ENCODE data around the gene LAPTM4A. TPM values are rescaled to one million over a fixed set of nuclear protein-coding genes. Genes with fewer than 3 reads are reported as not detected.

Gene LAPTM4A
- total RNA-seq, 1 donor from 2014 or later: 246 TPM

- DNase-seq (no peak), ATAC-seq (no peak)
- intact Hi-C loops (cut with micrococcal nuclease): no loop called here
These were observed 50.0 kb downstream of the LAPTM4A start for GRCh38 chr2:20001361-20001863.

- intact Hi-C loops (cut with micrococcal nuclease): no loop called here
- DNase-seq (no peak), ATAC-seq (no peak)
These were observed 57.7 kb downstream of the LAPTM4A start for GRCh38 chr2:19993731-19994130.

- no peak for ATAC-seq
- no peak for DNase-seq
- intact Hi-C loops (cut with micrococcal nuclease): no loop called here
These were observed 59.5 kb downstream of the LAPTM4A start for GRCh38 chr2:19991895-19992294.

- ATAC-seq: no peak
- intact Hi-C loops (cut with micrococcal nuclease): no loop called here
- no peak for DNase-seq
These were observed 61.1 kb downstream of the LAPTM4A start for GRCh38 chr2:19990416-19990728.

GRCh38 chr2:19989667-19990415, 61.6 kb downstream of the LAPTM4A start, which contains the start of gene WDR35:
Gene WDR35, minus strand, starts transcription at chr2:19990105. Its CDS starts 90 bp downstream, at chr2:19990015.
- intact Hi-C loops (cut with micrococcal nuclease): no loop called here
- DNase-seq (peak; percentile 97), ATAC-seq (peak; percentile 100)

- ATAC-seq (no peak), DNase-seq (no peak)
- intact Hi-C loops (cut with micrococcal nuclease): no loop called here
These were observed 62.1 kb downstream of the LAPTM4A start for GRCh38 chr2:19989342-19989666.

GRCh38 chr2:19988600-19988999, 62.8 kb downstream of the LAPTM4A start:
- intact Hi-C loops (cut with micrococcal nuclease): no loop called here
- DNase-seq (no peak), ATAC-seq (no peak)

GRCh38 chr2:19987936-19988335, 63.5 kb downstream of the LAPTM4A start:
- intact Hi-C loops (cut with micrococcal nuclease): no loop called here
- DNase-seq: no peak
- ATAC-seq: no peak

Other genes with a start within 250 kb of the LAPTM4A start
- 4.0 TPM for gene TTC32, start 149.6 kb downstream of the LAPTM4A start, total RNA-seq
- gene WDR35, start 61.5 kb downstream of the LAPTM4A start, total RNA-seq: 5.1 TPM
- 0.32 TPM for gene MATN3, start 39.0 kb downstream of the LAPTM4A start, total RNA-seq
- 0.42 TPM for gene SDC1, start 173.5 kb upstream of the LAPTM4A start, total RNA-seq

All from left ventricle myocardium superior (tissue), 1 donor.